AML-193 (cell line): ENCODE data around the gene GRIK4.
"Not testable (repeated sequence)": the region's sequence is repeated elsewhere in the genome, so short reads cannot be mapped to it uniquely, and the experiment has no call there.

ENCODE experiments used
- DNase-seq, 2 experiments: peaks; one replicate each; lab custom pipeline; 2025; lab: John Stamatoyannopoulos, UW

GRIK4 gene

DNA sequence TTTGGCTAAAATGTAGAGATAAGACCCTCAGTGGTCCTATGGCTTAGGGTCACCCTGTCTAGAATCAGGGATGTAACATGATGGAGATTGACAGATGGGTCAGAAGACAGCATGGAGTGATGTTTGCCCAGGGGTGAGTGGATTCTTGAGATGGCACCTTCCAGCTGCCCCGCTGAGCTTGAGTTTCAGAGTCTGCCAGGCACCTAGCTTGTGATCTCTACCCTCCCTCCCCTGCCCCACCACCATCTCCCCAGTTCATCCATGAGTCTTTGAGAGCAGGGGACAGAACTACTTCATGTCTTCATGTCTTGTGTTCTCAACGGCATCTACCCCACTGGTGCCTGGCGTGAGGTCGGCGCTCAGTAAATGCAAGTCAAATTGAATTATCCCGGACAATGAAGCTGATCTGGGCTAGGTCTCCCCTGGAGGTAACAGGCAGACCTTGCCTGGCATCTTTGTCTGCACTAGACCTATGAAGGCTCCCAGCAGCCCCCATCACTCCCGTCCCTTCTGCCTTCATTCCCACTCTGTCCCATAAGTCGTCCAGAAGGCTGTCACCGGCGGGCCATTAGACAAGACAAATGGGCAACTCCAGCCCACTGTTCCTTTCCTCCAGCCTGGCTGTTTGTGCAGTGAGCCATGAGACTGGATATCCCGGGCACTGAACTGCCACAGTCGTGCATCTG, 273.2 kb downstream of the GRIK4 start:
- no peak for DNase-seq

DNA sequence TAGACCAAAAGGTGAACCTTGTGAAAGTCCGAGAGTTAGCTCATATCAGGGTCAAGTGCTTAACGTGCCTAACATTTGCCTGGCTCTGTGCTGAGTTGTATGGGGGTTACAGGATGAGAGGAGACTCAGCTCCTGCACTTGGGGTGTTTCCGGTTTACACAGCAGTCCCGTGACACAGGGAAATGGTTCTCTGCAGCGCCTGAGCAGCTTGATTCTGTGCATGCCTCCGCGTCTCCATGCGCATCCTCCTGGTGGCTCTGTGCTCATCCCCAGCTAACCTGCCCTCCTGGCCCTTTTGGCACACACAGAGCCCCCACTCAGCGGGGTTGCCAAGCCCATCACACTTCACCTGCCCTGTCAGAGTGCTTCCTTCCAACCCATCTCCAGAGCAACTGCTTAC, 274.0 kb downstream of the GRIK4 start:
- DNase-seq: no peak

DNA sequence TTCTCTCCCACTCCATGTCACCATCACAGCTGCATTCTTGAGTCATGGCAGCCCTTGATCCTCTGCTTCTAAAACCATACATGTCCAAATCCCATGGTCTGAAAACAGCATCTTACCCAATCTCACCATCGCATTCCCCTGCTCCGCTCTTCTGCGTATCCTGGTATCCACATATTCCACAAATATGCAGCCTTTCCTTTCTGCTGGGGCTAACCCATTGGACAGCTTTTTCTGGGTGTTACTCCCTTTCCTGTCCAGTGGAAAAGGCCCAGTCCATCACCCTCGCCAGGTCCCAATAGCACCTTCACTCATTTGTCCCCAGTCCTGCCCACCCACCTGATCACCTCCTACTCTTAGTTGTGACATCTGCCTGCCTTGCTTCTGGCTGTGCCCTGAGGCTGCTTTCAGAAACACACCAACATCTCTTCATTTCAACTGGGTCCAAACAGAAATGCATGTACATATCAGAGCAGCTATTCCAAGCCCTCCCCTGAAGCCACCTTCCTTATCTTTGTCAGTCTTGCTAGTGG, 274.7 kb downstream of the GRIK4 start:
- DNase-seq: no peak

DNA sequence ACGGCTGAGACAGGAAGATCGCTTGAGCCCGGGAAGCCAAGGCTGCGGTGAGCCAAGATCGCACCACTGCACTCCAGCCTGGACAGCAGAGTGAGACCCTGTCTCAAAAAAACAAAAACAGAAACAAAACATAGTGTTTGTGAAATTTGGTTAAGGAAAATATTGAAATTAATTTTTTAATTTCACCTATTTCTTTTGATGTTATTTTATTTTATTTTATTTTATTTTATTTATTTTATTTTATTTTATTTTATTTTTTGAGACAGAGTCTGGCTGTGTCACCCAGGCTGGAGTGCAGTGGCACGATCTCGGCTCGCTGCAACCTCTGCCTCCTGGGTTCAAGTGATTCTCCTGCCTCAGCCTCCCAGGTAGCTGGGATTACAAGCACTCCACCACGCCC, 275.7 kb downstream of the GRIK4 start:
- not testable (repeated sequence) for DNase-seq

DNA sequence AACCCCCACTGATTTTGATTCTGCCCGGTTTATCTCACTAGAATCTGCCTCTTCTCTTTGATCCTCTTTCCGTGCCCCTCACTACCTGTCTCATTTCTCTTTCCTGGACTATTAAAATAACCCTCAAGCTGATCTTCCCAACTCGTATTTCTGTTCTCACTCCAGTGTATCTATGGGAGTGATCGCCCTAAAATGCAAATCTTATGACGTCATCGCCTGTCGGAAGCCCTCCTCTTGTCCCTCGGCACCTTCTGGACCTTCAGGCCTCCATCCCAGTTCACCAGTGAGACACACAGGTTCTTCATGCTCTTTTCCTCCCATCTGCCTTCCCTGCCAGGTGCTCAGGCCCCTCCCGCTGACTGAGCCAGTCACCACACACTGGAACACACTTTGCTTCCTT, 277.8 kb downstream of the GRIK4 start:
- DNase-seq: no peak

DNA sequence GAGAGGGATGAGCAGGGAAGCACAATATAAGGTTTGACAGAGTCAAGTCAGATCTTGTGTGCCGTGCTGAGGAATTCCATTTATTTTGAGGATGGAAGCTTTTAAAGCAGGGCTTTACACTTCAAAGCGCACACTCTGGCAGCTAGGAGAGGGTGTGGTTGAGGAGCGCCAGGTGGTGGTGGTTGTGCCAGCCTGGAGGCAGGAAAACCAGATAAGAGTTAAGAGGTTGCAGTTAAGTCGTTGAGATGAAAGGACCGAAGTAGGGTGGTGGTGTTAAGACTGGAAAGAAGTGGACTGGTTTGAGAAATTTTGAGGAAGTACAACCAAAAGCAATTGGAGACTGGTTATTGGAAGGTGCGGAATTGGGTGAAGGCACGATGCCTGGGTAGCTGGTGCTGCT, 280.8 kb downstream of the GRIK4 start:
- DNase-seq: no peak

DNA sequence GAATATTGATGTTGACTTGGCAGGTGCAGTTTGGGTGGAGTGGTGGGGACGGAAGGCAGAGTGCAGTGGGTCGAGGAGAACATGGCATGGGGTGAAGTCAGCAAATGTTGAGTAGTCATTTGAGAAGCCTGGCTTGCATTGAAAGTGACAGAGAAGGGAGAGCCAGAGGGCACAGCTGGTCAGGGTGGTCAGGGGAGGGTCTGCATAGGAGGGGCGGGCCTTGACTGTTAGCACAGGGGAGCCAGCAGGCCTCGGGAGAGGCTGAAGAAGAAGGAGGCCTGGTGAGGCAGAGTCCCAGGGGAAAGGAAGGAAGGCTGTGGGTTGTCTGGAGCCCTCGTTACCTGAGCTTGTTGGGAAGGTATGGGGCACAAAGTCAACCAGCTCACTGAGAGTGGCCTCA, 281.6 kb downstream of the GRIK4 start:
- DNase-seq: no peak

DNA sequence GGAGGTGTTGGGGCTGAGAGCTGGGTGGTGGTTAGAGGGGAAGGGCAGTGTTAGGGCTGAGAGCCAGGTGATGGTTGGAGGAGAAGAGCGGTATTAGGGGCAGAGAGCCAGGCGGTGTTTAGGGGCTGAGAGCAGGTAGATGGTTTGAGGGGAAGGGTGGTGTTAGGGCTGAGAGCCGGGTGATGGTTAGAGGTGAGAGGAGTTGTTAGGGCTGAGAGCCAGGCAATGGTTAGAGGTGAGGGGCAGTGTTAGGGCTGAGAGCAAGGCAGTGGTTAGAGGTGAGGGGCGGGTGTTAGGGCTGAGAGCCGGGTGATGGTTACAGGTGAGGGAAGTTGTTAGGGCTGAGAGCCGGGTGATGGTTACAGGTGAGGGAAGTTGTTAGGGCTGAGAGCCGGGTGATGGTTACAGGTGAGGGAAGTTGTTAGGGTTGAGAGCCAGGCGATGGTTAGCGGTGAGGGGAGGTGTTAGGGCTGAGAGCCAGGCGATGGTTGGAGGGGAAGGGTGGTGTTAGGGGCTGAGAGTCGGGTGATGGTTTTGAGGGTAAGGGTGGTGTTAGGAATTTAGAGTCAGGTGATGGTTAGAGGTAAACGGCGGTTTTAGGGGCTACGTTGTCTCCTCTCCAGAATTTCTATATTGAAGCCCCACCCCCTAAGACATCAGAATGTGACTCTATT, 282.4 kb downstream of the GRIK4 start:
- DNase-seq: no peak

DNA sequence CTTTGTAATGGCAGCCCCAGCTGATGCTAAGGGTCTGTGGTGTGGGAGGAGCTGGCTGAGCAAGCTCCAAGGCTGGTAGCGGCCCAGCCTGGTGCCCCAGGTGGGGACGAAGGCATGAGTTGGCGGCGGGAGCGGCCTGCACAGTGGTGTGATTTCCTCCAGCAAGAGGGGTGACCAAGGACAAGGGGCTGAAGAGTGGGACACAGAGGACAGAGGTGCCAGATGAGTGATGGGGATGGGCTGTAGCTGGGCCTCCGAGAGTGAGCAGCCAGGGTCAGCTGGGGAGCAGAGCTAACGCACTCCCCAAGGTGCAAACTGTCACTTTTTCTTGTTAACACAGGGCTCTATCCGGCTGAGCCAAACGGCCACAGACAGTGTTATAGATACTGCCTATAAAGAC, 283.2 kb downstream of the GRIK4 start:
- no peak for DNase-seq

DNA sequence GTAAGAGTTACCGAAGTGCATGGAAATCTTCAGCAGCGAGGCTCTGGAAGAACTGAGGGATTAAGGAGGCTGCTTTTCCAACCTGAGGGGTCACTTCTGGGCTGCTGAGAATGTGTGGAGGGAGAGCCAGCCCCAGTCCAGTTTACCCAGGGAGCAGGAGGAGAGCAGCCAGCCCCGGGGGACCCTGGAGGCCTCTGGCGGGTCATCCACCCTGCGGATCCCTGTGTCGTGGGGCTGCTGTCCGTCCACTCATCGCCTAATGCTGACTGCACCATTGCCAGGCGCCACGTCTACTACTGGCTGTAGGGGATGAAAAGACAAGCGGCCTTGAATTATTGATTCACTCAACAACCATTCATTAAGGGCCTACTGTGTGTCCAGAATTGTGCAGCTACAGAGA, 283.6 kb downstream of the GRIK4 start:
- no peak for DNase-seq

DNA sequence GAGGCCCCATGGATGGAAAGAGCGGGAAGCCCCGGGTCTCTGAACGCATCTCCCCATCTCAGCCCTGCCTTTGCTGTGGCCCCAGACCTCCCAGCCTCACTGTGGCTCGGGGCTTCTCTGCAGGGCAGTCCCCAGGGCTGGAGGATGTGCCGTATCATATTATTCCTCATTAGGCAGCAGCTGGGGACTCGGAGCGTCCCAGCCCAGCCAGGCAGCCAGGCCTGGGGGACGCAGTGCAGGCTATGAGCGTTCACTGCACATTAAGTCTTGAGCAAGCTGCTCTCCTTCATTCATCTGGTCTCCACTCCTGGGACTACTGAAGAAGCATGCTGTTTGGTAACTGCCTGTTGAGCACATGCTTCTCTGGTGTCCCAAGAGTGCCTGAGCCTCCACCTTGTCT, 285.6 kb downstream of the GRIK4 start:
- DNase-seq: no peak

DNA sequence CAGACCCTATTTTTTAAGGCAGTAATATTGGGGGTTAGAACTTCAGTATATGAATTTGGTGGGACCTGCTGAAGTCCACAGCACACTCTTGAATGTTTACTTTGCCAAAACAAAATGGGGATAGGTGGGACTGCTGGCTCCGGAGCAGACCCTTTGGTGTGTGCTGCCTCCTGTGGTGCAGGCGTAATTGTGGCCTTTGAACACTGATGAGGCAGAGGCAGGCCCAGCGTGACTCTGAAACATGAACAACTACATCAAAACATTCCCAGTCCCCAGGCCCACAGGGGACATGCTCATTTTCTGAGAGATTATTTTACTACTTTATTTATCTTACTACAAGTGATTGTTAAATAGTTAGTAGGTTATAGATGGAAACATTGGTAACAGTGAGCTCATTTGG, 287.3 kb downstream of the GRIK4 start:
- no peak for DNase-seq

DNA sequence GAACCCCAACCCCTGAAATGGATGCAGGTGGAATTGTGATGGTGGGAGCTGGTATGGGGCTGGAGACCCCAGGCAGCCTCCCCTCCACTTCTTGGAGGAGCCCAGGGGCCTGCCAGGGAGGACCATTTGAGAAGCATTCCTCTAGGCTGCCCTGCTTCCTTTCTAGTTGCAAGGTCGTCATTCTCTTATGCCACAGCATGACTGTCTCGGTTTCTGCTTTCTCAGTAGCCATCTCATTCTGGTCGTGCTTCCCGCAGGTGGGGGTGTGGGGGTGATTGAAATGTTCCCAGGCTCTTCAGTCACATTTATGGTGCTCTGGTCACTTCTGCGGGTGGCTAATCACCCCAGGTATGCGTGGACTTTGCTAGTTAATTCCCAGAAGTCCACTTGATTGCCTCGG, 288.7 kb downstream of the GRIK4 start:
- DNase-seq: no peak

DNA sequence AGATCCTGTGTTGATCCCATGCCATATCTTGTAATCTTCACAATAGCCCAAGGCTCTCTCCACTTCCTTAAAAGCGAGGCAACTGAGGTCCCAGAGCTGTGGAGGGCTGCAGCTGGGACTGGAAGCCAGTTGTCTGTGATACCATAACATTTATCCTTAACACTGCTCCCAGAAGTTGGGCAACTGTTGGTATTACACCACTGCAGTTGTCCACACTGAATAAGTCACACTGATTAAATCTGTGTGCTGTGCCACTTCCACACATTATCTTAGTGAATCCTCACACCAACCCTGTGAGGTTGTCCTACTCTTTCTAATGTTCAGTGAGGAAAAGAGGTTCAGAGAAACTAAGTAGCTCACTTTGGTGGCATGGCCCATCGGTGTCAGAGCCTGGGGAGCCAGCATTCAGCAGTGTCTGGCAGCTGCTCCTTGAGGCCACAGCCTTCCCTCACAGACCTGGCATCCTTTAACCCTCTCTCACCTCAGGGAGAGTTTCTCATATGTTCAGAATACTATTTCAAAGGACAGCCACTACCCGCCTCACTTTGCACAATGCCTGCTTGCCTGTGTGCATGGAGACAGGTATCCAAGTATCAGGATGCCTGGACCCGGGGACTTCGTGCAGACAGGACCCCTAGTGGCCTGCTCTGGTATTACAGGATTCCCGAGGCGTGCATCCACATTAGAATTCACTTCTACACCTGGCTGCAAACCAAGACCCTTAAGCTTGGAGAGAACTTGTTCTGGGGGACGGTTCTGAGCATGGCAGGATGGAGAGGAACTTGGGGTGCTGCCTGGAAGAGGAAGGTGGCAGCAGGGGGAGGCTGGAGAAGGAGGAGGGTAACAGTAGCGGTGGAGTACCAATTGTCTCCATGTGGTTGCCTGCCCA, 290.5 kb downstream of the GRIK4 start:
- peak in 1 of 2 experiments; percentile 7 for DNase-seq

DNA sequence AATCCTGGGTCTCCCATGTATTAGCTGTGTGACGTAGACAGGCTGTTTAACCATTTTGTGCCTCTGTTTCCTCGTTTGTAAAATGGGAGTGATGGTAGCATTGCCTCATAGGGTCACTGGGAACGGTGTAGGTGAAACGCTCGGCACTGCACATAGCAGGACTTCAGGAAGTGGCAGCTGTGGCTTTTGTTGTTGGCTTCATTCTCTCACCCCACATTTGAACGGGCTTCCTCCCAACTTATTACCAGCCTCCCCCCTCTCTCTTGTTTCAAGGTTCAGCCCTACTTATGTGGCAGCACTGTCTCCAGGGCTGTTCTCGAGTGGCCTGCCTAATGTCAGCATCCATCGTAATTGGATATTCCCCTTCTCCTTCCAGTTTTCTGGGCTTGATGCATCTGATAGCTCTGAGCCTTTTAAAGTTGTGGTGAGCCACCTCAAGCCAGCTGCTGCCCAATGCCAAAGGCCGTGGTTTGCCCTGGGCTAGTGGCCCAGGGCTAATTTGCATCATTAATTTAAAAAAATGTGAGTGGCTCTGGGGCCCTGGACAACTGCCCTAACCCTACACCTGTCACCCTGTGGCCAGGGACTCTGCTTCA, 294.5 kb downstream of the GRIK4 start:
- DNase-seq: no peak

DNA sequence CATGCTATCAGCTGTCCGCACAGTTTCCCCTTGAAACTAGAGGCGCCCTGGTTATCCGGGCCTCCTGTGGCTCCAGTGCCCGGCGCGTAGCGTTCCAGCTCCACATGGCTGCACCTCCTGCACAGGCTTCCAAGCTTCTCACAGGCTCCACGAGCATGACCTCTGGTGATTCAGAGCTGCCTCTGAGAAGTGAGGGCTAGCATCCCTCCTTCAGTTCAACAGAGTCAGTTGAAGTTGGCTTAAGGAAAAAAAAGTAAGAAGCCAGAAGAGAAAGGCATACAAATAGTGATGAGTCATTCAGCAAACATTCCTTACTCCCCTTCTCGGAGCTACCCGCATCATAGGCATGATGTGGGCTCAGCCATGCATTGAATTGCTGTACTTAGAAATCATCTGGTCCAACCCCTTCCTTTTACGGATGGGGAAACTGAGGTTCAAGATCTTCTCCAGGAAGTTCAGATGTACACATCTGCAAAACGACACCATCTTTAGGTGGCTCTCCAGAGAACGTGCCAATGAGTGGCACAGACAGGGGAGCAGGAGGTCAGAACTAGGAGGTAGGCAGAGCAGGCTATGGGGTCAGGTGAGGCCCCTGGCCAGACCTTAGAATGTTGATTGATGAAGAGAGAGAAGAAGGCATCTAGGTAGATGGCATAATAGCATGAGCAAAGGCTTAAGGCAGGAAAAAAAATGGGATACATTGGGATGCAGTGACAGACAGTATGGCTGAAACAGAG, 296.0 kb downstream of the GRIK4 start:
- DNase-seq: no peak

DNA sequence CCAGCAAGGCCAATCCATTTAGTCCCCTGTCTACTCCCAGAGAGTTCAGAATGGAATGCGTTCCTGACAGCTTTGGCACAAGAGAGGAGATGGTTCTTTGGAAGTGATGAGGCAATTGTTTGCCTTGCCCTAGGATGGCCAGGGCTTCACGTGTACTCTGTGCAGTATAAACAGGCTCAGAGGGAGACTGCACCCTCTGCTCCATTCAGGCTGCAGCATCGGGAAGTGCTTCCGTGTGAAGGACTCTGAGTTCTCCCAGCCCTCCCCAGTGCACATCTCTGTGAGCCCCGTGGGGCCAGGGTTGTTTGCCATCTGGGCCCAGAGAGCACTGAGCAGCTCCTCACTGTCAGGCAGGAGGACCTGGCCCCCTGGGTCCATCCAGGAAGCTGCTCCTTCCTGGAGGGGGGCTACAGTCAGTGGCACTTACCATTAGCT, 297.1 kb downstream of the GRIK4 start:
- DNase-seq: no peak

DNA sequence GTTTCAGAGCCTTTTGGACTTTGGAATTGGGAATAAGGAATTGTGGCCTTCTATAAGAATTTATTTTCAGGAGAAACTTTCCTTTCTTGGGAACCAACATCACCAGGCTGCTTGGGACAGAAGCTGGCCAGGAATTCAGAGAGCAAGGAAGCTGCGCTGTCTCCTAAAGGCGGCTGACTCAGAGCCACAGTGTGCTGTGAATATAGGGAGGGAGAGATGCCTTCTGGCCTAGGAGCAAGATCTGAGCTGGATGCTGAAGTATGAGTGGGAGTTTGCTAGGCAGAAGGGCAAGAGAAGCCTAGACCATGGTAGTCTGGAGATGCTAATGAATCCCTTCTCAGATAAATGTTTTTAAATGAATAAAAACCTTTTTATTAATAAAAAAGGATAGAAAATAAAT, 298.7 kb downstream of the GRIK4 start:
- no peak for DNase-seq

DNA sequence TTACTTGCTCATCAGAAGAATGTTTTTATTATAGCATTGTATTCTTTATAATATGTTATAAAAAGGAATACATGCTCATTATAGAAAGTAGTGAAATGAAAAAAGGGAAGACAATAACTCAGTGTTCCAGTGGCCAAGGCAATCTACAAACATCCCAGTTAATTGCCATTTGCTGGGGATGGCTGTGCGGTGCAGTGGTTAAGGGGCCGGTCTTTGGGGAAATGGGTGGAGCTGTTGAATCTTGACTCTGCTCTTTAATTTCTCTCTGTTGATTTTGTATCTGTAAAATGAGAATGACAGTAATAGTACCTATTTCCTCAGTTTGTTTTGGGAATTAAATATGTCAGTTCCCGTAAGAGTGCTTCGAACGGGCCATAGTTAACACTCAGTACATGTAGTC, 299.7 kb downstream of the GRIK4 start:
- DNase-seq: no peak

DNA sequence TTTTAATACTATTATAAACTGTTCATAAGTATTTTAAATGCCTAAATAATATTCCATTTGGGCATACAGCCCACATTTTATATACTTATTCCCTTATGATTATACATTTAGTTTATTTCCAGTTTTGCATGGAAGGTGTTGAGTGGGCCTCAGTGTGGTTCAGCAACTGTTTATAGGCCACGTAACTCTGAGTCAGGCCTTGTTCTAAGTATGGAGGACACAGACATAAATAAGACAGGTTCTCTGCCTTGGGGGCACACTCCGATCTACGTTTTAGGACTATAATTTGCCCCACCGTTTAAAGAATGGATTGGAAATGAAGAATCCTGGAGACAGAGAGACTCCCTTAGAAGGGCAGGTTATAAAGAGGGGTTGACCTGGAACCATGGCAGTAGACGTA, 300.2 kb downstream of the GRIK4 start:
- no peak for DNase-seq

DNA sequence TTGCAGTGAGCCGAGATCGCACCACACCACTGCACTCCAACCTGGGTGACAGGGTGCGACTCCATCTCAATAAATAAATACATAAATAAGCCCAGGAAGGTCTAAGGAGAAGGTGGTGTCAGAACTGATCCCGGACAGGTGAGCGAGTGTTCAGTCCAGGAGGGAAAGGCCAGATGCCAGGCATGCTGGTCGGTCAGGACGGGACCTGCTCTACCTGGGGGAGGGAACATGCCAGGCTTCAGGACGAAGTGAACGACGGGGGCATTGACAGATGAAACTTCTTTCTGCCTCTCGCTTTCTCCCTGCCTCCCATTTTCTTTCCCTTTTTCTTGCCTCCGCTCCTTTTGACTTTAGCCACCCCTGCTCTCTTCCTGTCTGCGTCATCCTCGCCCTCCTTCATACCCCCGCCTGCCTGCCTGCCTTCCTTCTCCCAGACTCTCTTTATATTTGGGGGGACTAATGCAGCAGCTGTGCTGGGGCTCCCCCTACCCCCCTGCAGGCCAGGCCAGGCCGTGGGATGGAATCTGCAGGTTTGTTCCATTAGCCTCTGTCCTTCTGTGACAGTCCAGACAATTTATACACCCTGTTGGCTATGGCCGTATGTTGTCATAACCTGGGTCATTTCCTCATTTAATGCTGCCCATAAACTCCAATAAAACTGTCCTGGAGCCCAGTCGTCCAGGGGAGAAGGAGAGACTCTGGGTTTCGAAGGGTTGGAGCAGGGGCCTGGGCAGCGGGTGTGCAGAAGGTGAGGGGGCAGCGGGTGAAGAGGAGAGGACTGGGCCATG, 303.2 kb downstream of the GRIK4 start:
- no peak for DNase-seq
